NCI-H1092 treated with DMSO at 0.1 percent for 48 hours (cell line): Measurements from ENCODE around the gene SHANK1.
"Not testable (repeated sequence)": the region's sequence is repeated elsewhere in the genome, so short reads cannot be mapped to it uniquely, and the experiment has no call there.

Experiments used
- DNase-seq: peaks from one replicate; lab custom pipeline; 2025; lab: John Stamatoyannopoulos, UW

The SHANK1 gene

DNA sequence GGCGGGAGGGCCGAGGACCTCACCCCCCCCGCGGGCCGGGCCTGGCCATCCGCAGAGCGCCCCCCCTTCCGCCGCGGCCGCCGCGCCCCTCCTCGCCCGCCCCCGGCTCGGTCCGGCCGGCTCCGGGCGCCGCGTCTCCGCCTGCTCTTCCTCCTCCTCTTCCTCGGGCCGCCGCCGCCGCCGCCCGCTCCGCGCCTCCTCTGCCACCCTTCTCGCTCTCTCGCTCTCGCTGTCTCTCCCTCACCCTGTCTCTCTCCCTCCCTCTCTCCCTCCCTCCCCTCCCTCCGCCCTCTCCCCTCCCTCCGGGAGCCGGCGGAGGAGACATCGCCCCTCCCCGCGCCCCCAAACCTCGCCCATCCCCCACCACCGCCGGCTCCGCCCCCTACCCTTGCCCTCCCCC, at the start of gene SHANK1:
Gene SHANK1, minus strand, starts transcription at position 237 of the 400 bp plus-strand sequence. CDS start 2,883 bp downstream, outside the sequence.
- DNase-seq = no peak

DNA sequence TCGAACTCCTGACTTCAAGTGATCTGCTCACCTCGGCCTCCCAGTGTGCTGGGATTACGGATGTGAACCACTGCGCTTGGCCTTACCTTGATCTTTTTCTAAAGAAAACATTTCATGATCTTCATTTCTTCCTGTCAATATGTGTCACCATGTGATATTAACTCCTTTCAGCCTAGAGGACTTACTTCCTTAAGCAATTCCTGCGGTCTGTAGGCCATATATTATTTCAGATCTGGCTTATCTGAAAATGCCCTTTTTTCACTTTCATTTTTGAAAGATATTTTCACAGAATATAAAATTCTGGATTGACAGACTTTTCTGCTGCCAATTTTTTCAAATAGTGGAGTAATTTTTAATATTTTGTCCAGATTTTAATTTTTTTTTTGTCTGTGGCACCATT, 48.7 kb upstream of the SHANK1 start:
- no peak for DNase-seq

DNA sequence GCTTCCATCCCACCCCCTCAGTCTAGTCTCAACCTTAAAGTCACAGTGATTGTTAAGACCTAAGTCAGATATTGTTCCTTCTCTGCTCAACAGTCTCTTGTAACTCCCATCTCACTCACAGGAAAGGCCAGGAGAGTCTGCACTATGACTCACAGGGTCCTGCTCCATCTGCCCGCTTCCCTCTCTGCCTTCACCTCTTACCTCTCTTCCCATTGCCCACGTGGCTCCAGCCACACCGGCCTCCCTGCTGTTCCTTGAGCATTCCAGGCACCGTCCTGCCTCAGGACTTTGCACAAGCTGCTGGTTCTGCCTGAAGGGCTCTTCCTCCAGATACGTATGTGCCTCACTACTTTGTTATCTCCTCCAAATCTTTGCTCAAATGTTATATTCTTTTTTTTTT, 47.7 kb upstream of the SHANK1 start:
- DNase-seq = not testable (repeated sequence)

DNA sequence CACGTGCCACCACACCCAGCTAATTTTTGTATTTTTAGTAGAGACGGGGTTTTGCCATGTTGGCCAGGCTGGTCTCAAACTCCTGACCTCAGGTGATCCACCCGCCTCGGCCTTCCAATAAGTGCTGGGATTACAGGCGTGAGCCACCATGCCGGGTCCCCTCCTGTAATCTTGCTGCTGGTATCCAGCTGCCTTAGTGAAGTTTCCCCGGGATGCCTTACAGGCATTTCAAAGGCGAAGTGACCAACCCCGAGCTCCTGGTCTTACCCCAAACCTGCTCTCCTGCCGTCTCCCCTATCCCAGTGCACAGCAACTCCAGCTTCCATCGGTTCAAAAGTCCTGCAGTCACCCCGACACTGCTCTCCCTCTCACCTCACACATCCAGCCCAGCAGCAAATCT, 47.1 kb upstream of the SHANK1 start:
- DNase-seq = not testable (repeated sequence)

DNA sequence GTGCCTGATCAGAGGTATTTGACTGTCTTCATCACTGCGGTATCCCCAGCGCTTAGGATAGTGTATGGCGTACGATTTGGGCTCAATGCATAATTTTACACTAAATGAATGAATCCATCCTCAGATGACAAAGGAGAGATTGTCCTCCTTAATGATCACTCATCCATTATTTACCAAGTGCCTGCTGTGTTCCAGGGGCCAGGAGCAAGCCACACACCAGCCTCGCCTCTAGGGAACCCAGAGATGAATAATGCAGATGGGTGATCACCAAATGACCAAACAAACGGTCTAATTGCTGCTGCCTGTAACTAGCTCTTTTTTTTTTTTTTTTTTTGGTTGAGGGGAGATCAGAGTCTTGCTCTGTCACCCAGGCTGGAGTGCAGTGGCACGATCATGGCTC, 44.8 kb upstream of the SHANK1 start:
- no peak for DNase-seq

DNA sequence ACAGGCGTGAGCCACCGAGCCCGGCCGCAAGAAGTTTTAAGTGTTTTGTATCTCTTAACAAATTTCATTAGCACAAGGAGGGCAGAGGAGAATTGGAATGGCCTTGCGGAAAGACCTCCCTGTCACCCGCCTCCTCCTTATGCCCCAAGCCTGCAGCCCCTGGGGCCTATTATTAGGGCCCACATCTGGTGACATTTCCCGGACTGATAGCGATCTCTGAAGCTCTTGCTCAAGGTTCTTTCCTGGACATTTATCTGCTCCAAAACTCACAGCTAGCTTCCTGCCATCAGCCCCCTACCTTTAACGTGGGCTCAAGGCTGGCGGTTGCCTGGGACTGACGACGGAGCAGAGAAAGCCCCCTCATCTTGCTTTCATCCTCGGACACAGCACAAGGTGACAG, 43.9 kb upstream of the SHANK1 start:
- DNase-seq = not testable (repeated sequence)

DNA sequence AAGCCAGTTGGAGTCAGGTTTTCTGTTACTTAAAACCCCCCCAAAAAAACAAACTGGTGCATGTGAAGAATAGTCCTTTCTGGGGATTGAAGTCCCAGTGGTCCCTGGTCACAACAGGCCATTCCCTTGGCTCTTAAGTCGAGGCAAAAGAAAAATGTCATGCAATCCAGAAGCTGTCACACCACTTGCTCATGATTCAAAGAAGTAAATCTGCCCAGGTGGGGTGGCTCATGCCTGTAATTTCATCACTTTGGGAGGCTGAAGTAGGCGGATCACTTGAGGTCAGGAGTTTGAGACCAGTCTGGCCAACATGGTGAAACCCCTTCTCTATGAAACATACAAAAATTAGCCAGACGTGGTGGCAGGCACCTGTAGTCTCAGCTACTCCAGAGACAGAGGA, 41.9 kb upstream of the SHANK1 start:
- not testable (repeated sequence) for DNase-seq

DNA sequence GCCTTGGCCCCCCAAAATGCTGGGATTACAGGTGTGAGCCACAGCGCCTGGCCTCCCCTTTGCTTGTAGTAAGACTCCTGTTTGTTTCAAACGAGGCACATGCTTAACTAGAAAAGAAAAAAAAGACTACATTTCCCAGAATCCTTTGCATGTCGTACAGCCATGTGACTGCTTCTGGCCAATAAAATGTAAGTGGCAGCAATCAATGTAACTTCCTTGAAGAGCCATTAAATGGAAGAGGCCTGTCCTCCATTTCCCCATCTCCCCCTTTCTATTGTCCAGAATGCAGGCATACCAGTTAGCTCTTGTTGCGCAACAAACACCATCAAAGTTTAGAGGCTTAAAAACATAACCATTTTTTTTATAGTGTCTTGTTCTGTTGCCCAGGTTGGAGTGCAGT, 40.3 kb upstream of the SHANK1 start:
- no peak for DNase-seq

DNA sequence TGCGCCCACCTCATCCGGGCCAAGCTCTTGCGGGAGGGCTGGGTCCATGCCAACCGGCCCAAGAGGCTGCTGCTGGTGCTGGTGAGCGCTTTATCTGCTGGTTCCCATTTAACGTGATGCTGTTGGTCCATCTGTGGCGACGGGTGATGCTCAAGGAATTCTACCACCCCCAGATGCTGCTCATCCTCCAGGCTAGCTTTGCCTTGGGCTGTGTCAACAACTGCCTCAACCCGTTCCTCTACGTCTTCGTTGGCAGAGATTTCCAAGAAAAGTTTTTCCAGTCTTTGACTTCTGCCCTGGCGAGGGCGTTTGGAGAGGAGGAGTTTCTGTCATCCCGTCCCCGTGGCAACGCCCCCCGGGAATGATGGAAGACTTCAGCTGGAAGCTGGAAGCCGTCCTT, 39.5 kb upstream of the SHANK1 start:
- not testable (repeated sequence) for DNase-seq

DNA sequence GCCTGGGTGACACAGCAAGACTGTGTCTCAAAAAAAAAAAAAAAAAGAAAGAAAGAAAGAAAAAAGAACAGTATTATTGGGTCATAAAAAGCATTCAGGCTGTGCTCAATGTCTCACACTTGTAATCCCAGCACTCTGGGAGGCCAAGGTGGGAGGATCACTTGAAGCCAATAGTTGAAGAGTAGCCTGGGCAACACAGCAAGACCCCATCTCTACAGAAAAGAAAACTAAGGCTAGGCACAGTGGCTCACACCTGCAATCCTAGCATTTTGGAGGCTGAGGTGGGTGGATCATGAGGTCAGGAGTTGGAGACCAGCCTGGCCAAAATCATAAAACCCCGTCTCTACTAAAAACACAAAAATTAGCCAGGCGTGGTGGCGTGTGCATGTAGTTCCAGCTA, 38.0 kb upstream of the SHANK1 start:
- not testable (repeated sequence) for DNase-seq

DNA sequence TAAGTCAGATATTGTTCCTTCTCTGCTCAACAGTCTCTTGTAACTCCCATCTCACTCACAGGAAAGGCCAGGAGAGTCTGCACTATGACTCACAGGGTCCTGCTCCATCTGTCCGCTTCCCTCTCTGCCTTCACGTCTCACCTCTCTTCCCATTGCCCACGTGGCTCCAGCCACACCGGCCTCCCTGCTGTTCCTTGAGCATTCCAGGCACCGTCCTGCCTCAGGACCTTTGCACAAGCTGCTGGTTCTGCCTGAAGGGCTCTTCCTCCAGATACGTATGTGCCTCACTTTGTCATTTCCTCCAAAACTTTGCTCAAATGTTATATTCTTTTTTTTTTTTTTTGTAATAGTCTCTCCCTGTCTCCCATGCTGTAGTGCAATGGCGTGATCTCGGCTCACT, 36.6 kb upstream of the SHANK1 start:
- DNase-seq = not testable (repeated sequence)

DNA sequence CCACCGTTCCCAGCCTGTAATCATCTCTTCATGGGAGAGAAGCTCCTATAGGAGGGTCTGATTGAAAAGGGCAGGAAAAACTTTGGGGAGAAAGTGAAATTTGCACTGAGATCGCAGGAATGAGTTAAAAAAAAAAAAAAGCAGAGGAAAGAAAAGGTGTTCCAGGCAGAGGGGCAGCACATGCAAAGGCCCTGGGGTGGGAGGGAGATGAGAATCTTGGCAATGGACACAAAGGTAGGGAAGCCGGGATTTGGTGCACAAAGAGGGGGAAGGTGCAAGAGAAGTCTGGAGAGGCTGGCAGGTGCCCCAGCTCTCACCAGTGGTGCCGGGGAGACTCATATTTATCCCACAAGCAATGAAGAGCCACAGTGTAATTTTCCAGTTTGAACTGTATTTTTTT, 34.3 kb upstream of the SHANK1 start:
- no peak for DNase-seq

DNA sequence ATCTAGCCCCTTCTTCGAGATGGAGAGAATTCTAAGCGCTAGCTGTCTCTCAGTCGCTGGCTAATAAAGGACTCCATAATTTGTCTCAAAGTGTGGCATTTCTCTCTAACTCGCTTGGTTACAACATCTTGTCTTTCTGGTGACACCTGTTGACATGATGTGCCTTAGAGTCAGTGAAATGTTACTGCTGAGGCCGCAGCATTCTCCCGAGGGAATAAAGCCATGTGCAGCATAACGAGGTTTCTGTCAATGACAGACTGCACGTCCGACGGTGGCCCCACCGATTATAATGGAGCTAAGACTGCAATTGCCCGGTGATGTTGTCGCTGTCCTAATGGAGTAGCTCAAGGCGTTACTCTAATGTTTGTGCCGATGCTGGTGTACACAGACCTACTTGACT, 30.4 kb upstream of the SHANK1 start:
- DNase-seq = no peak

DNA sequence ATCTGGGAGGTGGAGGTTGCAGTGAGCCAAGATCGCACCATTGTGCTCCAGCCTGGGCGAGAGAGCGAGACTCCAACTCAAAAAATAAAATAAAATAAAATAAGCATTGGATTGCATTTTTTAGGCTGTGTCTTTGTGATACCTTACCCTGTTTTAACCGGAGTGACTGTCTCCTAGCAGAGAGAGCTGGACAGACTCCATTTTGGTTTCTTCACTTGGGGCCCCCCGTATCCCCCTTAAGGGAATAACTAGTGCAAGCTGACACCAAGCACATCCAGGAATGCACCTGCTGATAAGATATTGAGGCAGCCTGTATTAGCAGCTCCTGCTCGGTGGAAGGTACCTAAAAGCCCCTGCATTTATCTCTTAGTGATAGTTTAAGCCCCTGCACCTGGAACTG, 29.9 kb upstream of the SHANK1 start:
- no peak for DNase-seq

DNA sequence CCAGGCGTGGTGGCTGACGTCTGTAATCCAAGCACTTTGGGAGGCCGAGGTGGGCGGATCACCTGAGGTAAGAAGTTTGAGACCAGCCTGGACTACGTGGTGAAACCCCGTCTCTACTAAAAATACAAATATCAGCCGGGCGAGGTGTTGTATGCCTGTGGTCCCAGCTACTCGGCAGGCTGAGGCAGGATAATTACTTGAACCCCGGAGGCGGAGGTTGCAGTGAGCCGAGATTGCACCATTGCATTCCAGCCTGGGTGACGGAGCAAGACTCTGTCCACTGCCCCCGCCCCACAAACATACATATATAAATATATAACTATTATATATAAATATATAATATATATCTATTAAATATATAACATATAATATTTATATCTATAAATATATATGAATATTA, 27.5 kb upstream of the SHANK1 start:
- not testable (repeated sequence) for DNase-seq

DNA sequence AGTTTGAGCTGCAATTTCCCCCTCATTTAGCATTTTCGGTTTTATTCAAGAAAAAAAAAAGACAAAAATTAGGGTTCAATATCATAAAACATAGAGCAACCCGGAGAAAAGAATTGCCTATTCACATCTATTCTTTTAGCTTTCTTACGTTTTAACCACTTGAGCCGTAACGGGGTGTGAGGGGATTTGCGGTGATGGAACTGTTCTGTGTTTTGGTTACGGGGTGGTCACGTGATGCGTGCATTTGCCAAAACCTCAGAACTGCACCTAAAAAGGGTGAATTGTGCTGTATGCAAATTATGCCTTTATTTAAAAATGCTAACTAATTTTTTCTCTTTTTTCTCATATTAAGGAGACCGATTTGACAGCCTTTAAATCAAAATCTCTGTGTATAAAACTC, 25.6 kb upstream of the SHANK1 start:
- no peak for DNase-seq

DNA sequence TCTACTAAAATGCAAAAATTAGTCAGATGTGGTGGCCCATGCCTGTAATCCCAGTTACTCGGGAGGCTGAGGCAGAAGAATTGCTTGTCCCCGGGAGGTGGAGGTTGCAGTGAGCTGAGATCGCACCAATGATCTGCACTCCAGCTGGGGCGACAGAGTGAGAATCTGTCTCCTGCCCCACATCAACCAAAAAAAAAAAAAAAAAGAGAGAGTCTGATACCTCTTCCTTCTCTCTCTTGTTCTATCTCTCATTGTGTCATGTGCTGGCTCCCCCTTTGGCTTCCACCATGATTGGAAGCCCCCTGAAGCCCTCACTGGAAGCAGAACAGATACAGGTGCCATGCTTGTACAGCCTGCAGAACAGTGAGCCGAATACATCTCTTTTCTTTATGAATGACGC, 23.9 kb upstream of the SHANK1 start:
- no peak for DNase-seq

DNA sequence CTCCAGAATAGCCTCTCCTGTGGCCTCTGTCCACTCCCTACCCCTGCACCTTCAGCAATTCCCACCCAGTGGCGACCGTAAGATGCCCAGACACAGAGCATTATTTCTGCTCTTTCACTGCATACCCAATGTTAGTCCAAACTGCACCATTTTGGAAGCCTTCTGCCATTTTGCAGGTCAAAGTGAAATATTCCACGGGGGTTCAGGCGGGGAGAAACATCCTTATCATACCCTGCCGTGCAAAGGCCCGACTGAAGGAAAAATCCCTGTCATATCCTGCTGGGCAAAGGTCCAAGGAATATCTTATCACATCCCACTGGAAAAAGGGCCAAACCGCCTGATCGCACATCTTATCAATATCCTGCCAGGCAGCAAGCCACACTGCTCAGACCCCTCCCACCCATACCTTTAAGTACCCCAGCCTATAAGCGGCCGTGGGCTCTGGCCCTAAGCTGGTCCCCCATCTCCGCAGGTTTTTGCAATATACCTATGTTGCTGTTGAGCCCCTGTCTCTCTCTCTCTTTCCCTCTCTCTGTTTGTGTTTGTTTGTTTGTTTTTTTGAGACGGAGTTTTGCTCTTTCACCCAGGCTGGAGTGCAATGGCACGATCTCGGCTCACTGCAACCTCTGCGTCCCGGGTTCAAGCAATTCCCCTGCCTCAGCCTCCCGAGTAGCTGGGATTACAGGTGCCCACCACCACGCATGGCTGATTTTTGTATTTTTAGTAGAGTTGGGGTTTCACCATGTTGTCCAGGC, 21.8 kb upstream of the SHANK1 start:
- no peak for DNase-seq

DNA sequence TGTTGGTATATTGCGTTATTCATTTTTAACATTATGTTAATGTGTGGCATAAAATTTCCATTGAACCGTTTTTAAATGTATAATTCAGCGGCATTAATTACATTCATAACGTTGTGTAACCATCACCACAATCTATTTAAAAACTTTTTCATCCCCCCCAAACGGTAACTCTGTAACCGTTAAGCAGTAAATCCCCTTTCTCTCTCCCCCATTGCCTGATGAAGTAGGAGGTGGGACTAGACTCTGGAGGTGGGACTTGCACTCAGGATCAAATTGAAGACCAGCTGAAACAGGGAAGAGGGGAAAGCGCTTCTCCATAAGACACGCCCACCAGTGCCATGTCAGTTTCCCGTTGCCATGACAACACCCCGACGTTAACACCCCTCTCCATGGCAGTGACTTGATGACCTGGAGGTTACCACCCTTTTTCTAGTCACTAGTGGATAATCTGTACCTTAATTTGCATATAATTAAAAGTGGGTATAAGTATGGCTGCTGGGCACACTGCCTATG, 20.4 kb upstream of the SHANK1 start:
- no peak for DNase-seq

DNA sequence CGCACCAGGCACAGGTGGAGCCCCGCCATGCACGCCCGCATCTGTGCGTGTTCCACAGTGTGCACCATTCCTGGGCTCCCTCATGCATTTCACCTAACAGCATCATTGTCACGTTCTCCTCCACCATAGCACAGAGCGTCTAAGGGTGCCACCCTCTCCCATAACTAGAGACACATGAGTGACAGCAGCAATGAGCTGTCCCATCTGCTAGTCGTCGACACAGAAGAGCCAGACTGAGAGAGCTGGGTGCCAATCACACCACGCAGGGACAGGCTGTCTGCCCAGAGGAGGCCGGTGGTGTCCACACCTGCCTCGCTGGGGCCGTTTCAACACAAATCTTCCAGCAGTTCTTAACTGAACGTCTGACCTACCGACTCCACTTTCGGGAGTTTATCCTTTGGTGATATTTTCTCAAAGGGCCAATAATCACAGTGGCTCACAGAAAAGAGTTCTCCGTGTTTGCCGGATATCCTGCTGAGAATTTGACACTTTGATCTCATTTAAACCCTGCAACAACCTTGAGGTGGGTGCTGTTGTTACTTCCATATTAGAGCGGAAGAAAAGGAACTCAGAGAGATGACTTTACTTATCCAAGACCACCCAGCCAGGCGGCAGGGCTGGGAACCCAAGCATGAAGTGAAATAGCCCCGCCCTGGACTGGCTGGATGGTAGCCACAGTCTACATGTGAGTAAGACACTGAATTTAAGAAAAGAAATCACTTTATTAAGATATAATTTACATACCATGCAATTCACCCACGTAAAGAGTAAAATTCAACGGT, 19.7 kb upstream of the SHANK1 start:
- DNase-seq = no peak

DNA sequence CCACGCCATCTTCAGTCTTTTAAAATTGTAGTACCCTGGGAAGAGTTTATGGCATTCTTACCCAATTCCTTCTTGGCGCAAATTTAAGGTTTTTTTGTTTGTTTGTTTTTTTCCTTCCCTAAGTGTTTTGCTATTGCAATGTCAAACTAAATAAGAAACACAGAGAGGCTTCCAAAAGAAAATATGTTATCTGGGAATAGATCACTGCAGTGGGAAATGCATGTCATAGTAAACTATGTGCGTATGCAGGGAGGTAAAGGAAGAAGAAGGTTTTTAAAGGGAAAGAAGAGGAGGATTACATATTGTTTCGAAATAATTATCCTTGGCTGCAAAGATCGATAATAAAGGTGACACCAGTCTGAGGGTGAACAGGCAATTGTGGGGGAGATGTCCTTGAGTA, 16.7 kb upstream of the SHANK1 start:
- DNase-seq = no peak

DNA sequence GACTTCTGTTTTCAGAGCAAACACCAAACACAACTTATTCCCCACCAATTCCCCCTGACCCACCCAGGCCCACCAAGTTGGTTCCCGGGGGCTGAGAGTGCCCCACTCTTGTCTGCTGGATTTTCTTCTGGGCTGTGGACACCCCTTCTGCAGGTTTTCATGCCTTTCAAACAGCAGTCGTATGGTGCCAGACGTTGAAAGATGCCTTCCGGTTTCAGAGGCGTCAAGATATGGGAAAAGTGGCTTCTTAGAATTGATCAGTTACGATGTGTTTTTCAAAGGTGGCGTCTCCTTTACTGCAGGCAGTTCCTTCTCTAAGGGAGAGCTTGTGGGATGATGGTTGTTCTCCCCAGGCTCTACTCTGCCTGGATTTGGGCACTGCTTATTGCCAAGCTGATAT, 16.3 kb upstream of the SHANK1 start:
- DNase-seq = no peak

DNA sequence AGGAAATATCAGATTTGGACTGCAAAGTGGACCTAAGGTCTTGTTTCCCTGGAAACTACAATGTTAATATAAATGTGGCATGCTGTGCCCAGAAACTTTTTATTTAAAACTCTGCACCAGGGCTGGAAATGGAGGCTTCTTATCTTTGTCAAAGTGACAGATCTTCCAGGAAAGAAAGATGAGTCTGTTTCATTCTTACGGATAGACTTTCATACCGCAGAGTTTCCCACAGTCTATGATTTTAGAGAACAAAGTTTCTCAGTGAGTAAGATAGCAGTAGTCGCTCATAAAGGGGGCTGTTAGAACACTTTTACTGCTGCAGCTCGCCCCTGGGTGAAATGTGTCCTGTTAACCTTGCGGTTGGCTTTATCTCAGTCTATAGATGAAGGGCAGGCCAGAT, 10.3 kb upstream of the SHANK1 start:
- DNase-seq = no peak
